Neuron (in vitro differentiated cells): Measurements from ENCODE around the gene ARID1A.

ENCODE experiments used
- H2AFZ ChIP-seq: one replicate; pipeline ENCODE4 v1.6.1; 2013; ENCODE audit warnings: low read depth, mild to moderate bottlenecking, inconsistent platforms, low read length, moderate library complexity
- H3K27me3 ChIP-seq: one replicate; pipeline ENCODE4 v1.6.1; 2013; ENCODE audit warnings: low read length; ENCODE audit not compliant: insufficient read depth
- H3K36me3 ChIP-seq: one replicate; pipeline ENCODE4 v1.6.1; 2013; ENCODE audit warnings: low read length; ENCODE audit not compliant: insufficient read depth
- H3K4me1 ChIP-seq: one replicate; pipeline ENCODE4 v1.6.1; 2013; ENCODE audit warnings: low read length; ENCODE audit not compliant: insufficient read depth
- H3K4me3 ChIP-seq: 2 replicates; pipeline ENCODE4 v1.5.1; 2013; ENCODE audit warnings: mild to moderate bottlenecking, low read length, moderate library complexity
- H3K9me3 ChIP-seq: one replicate; pipeline ENCODE4 v1.6.1; 2013; ENCODE audit warnings: low read length

ARID1A gene

GRCh38 chr1:26771285-26771642, 75.4 kb downstream of the ARID1A start:
- Histone ChIP-seq H3K36me3 (peaks cover 99% of the 10 kb centered on the region), H3K4me3 (no peak overlapping the region), H3K27me3 (no peaks in the 10 kb centered on the region), H3K4me1 (peaks cover 4% of the 10 kb centered on the region), H3K9me3 (peaks cover 2% of the 10 kb centered on the region), H2AFZ (no peak overlapping the region)

GRCh38 chr1:26771643-26772321, 76.0 kb downstream of the ARID1A start:
- Histone ChIP-seq H3K27me3 (no peaks in the 10 kb centered on the region), H3K4me1 (peaks cover 4% of the 10 kb centered on the region), H3K4me3 (no peak overlapping the region), H3K9me3 (peaks cover 2% of the 10 kb centered on the region), H2AFZ (no peak overlapping the region), H3K36me3 (peaks cover 99% of the 10 kb centered on the region)

GRCh38 chr1:26772687-26773086, 76.9 kb downstream of the ARID1A start:
- peaks cover 99% of the 10 kb centered on the region for H3K36me3 ChIP-seq
- no peaks in the 10 kb centered on the region for H3K27me3 ChIP-seq
- H3K9me3 ChIP-seq: peaks cover 2% of the 10 kb centered on the region

GRCh38 chr1:26774462-26774861, 78.6 kb downstream of the ARID1A start:
- peaks cover 98% of the 10 kb centered on the region for H3K36me3 ChIP-seq

More at GRCh38 chr1:26772687-26773086, 76.9 kb downstream of the ARID1A start:
- H2AFZ ChIP-seq: no peak overlapping the region
- no peak overlapping the region for H3K4me3 ChIP-seq
- peaks cover 4% of the 10 kb centered on the region for H3K4me1 ChIP-seq

GRCh38 chr1:26775666-26776065, 79.9 kb downstream of the ARID1A start:
- Histone ChIP-seq H3K4me1 (peaks cover 4% of the 10 kb centered on the region), H3K9me3 (no peaks in the 10 kb centered on the region), H3K36me3 (peaks cover 98% of the 10 kb centered on the region), H3K27me3 (no peaks in the 10 kb centered on the region), H2AFZ (no peak overlapping the region), H3K4me3 (no peak overlapping the region)

More at GRCh38 chr1:26774462-26774861, 78.6 kb downstream of the ARID1A start:
- Histone ChIP-seq H3K4me1 (peaks cover 4% of the 10 kb centered on the region), H3K4me3 (no peak overlapping the region), H3K9me3 (no peaks in the 10 kb centered on the region), H3K27me3 (no peaks in the 10 kb centered on the region), H2AFZ (no peak overlapping the region)

GRCh38 chr1:26779098-26779668, 83.4 kb downstream of the ARID1A start:
- H3K4me1 ChIP-seq: peaks cover 16% of the 10 kb centered on the region
- no peak overlapping the region for H2AFZ ChIP-seq
- peaks cover 84% of the 10 kb centered on the region for H3K36me3 ChIP-seq
- no peaks in the 10 kb centered on the region for H3K9me3 ChIP-seq
- no peaks in the 10 kb centered on the region for H3K27me3 ChIP-seq
- H3K4me3 ChIP-seq: no peak overlapping the region

GRCh38 chr1:26780344-26780957, 84.6 kb downstream of the ARID1A start:
- Histone ChIP-seq H3K4me1 (peaks cover 28% of the 10 kb centered on the region), H3K4me3 (no peak overlapping the region), H3K36me3 (peaks cover 71% of the 10 kb centered on the region), H3K27me3 (no peaks in the 10 kb centered on the region), H3K9me3 (no peaks in the 10 kb centered on the region), H2AFZ (no peak overlapping the region)

GRCh38 chr1:26781206-26781825, 85.5 kb downstream of the ARID1A start:
- Histone ChIP-seq H2AFZ (no peak overlapping the region), H3K4me1 (peaks cover 36% of the 10 kb centered on the region), H3K36me3 (peaks cover 63% of the 10 kb centered on the region), H3K4me3 (no peak overlapping the region), H3K9me3 (no peaks in the 10 kb centered on the region), H3K27me3 (no peaks in the 10 kb centered on the region)

- no peaks in the 10 kb centered on the region for H3K9me3 ChIP-seq
- H3K36me3 ChIP-seq: peaks cover 50% of the 10 kb centered on the region
- H2AFZ ChIP-seq: no peak overlapping the region
- no peak overlapping the region for H3K4me3 ChIP-seq
- no peaks in the 10 kb centered on the region for H3K27me3 ChIP-seq
- peaks cover 47% of the 10 kb centered on the region for H3K4me1 ChIP-seq
Observed at GRCh38 chr1:26782521-26783212, 86.9 kb downstream of the ARID1A start.

- H3K36me3 ChIP-seq: peaks cover 41% of the 10 kb centered on the region
- no peak overlapping the region for H3K4me3 ChIP-seq
- H2AFZ ChIP-seq: no peak overlapping the region
- H3K9me3 ChIP-seq: no peaks in the 10 kb centered on the region
- H3K4me1 ChIP-seq: peaks cover 51% of the 10 kb centered on the region
- H3K27me3 ChIP-seq: no peaks in the 10 kb centered on the region
Observed at GRCh38 chr1:26783646-26784022, 87.8 kb downstream of the ARID1A start.

GRCh38 chr1:26784023-26784871, 88.4 kb downstream of the ARID1A start:
- Histone ChIP-seq H3K9me3 (no peaks in the 10 kb centered on the region), H2AFZ (no peak overlapping the region), H3K4me3 (no peak overlapping the region), H3K36me3 (peaks cover 35% of the 10 kb centered on the region), H3K4me1 (peaks cover 56% of the 10 kb centered on the region), H3K27me3 (no peaks in the 10 kb centered on the region)

- H3K9me3 ChIP-seq: no peaks in the 10 kb centered on the region
- peaks cover 29% of the 10 kb centered on the region for H3K36me3 ChIP-seq
- peaks cover 56% of the 10 kb centered on the region for H3K4me1 ChIP-seq
- no peak overlapping the region for H2AFZ ChIP-seq
- no peaks in the 10 kb centered on the region for H3K27me3 ChIP-seq
- H3K4me3 ChIP-seq: no peak overlapping the region
Observed at GRCh38 chr1:26784886-26785285, 89.1 kb downstream of the ARID1A start.
